BJ (cell line): Measurements from ENCODE around the gene GFI1. TPM values are rescaled to one million over a fixed set of nuclear protein-coding genes. Genes with fewer than 3 reads are reported as not detected.

Experiments
- CTCF ChIA-PET: fragments of 350-600 bp; formaldehyde crosslinking; extraction: SDS; loops from one replicate; lab custom pipeline; 2021; ENCODE audit warnings: antibody characterized with exemption, inconsistent platforms; lab: Yijun Ruan, JAX
- POLR2A ChIA-PET: fragments of 300-600 bp; sonication (Branson Sonifier 250); formaldehyde crosslinking; extraction: SDS; loops from one replicate; lab custom pipeline; 2021; ENCODE audit warnings: antibody characterized with exemption; lab: Charles Lee
- DNase-seq: peaks from one replicate; pipeline ENCODE4 v3.0.0-alpha.2; 2011; ENCODE audit warnings: low read depth
- H3K27me3 ChIP-seq: 2 replicates; pipeline ENCODE4 v1.6.0; 2011; ENCODE audit warnings: low read length; ENCODE audit not compliant: control insufficient read depth, insufficient read depth
- H3K36me3 ChIP-seq: 2 replicates; pipeline ENCODE4 v1.5.1; 2011; ENCODE audit warnings: low read length; ENCODE audit not compliant: control insufficient read depth, insufficient read depth
- H3K4me3 ChIP-seq: 2 replicates; pipeline ENCODE4 v1.5.1; 2011; ENCODE audit warnings: low read depth, mild to moderate bottlenecking, control low read depth, low read length
- polyA plus RNA-seq: library from polyadenylated mRNA; depleted of rRNA; stranded (reverse); fragments of >200 nt; gene quantifications from 2 replicates; pipeline ENCODE4 v1.2.3, GENCODE V29; 2011
- TF ChIP-seq, protein P1 (sequence below): IDR thresholded peaks from 2 replicates; pipeline ENCODE4 v1.5.1; 2011; ENCODE audit warnings: low read depth, mild to moderate bottlenecking, control low read depth, inconsistent platforms, low read length, moderate library complexity; ENCODE audit not compliant: insufficient read depth

The GFI1 gene
- polyA plus RNA-seq, 1 experiment = 0.07 TPM

DNA sequence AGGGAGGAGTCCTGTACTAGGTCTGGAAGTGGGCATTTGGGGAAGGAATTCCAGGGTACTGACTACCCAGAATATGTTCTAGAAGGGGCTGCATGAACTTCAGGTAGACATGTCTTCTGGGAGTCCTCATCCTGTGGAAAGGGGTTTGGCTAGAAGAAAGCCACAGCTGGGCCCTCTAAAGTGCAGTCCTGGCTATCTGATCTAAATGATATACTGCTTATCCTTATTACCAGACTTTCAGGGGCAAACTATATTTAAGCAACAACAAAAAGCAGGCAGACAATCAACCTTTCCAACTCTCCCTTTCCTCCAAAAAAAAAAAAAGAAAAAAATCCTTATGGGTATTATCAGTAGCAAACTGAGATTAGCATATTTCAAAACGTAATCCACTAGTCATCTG, 29.8 kb upstream of the GFI1 start:
- POLR2A ChIA-PET = no interaction called here
- no peak for DNase-seq
- Histone ChIP-seq H3K4me3 (no peak overlapping the region), H3K36me3 (no peaks in the 10 kb centered on the region), H3K27me3 (no peaks in the 10 kb centered on the region)
- CTCF ChIA-PET = no interaction called here
- TF ChIP-seq, protein P1, sequence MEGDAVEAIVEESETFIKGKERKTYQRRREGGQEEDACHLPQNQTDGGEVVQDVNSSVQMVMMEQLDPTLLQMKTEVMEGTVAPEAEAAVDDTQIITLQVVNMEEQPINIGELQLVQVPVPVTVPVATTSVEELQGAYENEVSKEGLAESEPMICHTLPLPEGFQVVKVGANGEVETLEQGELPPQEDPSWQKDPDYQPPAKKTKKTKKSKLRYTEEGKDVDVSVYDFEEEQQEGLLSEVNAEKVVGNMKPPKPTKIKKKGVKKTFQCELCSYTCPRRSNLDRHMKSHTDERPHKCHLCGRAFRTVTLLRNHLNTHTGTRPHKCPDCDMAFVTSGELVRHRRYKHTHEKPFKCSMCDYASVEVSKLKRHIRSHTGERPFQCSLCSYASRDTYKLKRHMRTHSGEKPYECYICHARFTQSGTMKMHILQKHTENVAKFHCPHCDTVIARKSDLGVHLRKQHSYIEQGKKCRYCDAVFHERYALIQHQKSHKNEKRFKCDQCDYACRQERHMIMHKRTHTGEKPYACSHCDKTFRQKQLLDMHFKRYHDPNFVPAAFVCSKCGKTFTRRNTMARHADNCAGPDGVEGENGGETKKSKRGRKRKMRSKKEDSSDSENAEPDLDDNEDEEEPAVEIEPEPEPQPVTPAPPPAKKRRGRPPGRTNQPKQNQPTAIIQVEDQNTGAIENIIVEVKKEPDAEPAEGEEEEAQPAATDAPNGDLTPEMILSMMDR = no peak

DNA sequence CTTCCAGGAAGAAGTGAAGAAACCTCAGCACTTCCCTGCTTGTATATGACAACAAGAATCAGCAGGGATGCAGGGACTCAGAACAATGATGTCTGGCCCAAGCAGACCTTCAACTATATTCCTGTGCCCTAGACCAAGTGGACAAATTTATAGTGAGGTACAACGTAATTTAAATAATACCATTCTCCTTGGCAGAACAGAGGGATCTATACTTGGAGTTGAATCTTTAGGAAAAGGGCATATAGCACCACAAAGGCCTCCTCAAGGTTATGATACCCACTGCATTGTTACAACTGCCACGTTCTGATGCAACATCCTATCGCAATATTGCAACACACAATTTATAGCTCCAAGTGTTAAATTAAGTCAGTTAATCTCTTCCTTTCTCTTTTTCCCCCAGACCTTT, 29.1 kb upstream of the GFI1 start:
- Histone ChIP-seq H3K27me3 (no peaks in the 10 kb centered on the region), H3K4me3 (no peak overlapping the region), H3K36me3 (no peaks in the 10 kb centered on the region)
- DNase-seq = no peak
- ChIA-PET POLR2A (no interaction called here), CTCF (no interaction called here)
- TF ChIP-seq, protein P1 = no peak

DNA sequence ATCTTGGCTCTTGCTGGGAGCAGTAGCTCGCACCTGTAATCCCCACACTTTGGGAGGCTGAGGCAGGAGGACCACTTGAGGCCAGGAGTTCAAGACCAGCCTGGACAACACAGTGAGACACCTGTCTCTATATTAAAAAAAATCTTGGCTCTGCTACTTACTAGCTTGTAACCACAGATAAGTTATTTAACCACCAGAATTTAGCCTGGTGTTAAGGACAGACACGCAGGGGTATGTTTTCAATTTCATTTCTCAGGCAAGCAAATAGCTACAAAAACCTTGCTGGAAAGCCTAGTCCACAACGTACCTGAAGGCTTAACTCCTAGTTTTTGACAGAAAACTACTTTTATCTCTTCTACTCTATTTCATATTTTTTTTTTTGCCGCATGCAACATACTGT, 24.8 kb upstream of the GFI1 start:
- Histone ChIP-seq H3K4me3 (no peak overlapping the region), H3K36me3 (no peaks in the 10 kb centered on the region), H3K27me3 (no peaks in the 10 kb centered on the region)
- DNase-seq = no peak
- POLR2A ChIA-PET = no interaction called here
- TF ChIP-seq, protein P1 = no peak
- CTCF ChIA-PET = no interaction called here

DNA sequence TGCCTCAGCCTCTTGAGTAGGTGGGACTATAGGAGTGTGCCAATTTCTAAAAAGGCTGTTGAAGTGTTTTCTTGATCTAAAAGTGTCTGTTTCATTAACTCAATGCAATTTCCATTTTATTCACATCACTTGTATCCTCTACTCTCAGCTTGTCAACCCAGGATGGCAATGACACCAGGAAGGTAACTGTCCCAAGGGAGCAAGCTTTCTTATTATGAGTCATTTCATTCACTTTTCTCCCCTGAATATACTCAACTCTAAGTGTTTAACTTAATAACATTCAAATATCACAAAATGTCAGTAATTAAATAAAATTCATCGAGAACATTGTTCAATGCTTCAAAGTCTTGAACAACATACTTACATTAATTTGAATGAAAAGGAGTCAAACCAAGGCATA, 22.9 kb upstream of the GFI1 start:
- Histone ChIP-seq H3K4me3 (no peak overlapping the region), H3K27me3 (no peaks in the 10 kb centered on the region), H3K36me3 (no peaks in the 10 kb centered on the region; the same call in 1 of the 2 replicates)
- ChIA-PET POLR2A (no interaction called here), CTCF (no interaction called here)
- no peak for DNase-seq
- TF ChIP-seq, protein P1 = no peak

DNA sequence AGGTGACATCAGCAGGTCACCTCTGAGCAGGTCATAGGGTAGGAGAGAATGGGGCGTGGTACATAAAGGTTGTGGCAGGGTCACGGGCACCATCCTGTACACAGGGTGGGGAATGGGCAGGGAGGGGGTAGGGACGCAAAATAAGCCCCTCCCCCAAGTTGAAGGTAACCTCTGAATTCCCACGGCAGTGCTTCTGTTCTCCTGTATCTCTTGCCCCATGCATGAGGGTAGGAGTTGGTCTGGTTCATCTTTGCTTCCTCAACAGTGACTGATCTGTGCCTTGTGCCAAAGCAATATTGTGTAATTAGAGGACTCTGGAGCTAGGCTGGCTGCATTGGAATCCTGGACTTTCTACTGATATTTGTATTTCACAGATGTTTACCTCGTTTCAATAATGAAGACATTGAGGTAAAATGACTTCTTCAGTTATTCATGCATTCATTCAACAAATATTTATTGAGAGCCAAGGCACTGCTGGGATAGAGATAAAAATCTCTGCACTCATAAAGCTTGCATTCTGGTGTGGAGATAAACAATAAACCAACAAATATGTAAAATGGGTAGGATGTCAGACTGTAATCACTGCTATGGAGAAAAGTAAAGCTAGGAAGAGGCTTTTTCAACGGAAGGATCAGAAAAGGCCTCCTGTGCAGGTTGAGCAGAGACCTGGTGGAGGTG, 18.4 kb upstream of the GFI1 start:
- Histone ChIP-seq H3K4me3 (no peak overlapping the region), H3K36me3 (no peaks in the 10 kb centered on the region; the same call in 1 of the 2 replicates), H3K27me3 (no peaks in the 10 kb centered on the region)
- DNase-seq = no peak
- ChIA-PET CTCF (interaction anchor here (0.6 kb wide), 1 partner anchor 23 kb away, joined by 3 read pairs; no protein-coding TSS in a partner anchor), POLR2A (no interaction called here)
- TF ChIP-seq, protein P1 = no peak
